Calu3 (cell line): ENCODE data around the gene PCCB. TPM values are rescaled to one million over a fixed set of nuclear protein-coding genes. Genes with fewer than 3 reads are reported as not detected.

Source experiments
- BruUV-seq: library from RNA; stranded (reverse); fragments of 400-500 nt; replicated peaks from 2 replicates; lab custom pipeline; 2021; lab: Mats Ljungman, UMichigan
- CTCF ChIA-PET: fragments of 300-600 bp; sonication (Branson Sonifier 250); formaldehyde crosslinking; loops from one replicate; lab custom pipeline; 2022; ENCODE audit warnings: antibody characterized with exemption; lab: Charles Lee
- DNase-seq: peaks from one replicate; pipeline ENCODE4 v3.0.0; 2022
- H3K27ac Mint-ChIP-seq: one replicate; pipeline ENCODE4 v1.8.0; 2022; ENCODE audit warnings: mixed read lengths; ENCODE audit not compliant: unreplicated experiment
- H3K27me3 Mint-ChIP-seq: one replicate; pipeline ENCODE4 v1.8.0; 2022; ENCODE audit warnings: mixed read lengths; ENCODE audit not compliant: unreplicated experiment
- H3K36me3 Mint-ChIP-seq: one replicate; pipeline ENCODE4 v1.8.0; 2022; ENCODE audit warnings: mild to moderate bottlenecking, moderate library complexity, mixed read lengths; ENCODE audit not compliant: insufficient read depth, unreplicated experiment
- H3K4me1 Mint-ChIP-seq: one replicate; pipeline ENCODE4 v1.8.0; 2022; ENCODE audit warnings: mild to moderate bottlenecking, low read depth, mixed read lengths; ENCODE audit not compliant: unreplicated experiment
- H3K4me3 Mint-ChIP-seq: one replicate; pipeline ENCODE4 v1.8.0; 2022; ENCODE audit warnings: mild to moderate bottlenecking, low read depth, moderate library complexity, mixed read lengths; ENCODE audit not compliant: unreplicated experiment
- H3K9me3 Mint-ChIP-seq: one replicate; pipeline ENCODE4 v1.8.0; 2022; ENCODE audit warnings: low read depth, mixed read lengths; ENCODE audit not compliant: unreplicated experiment
- intact Hi-C: fragments of 100-400 bp; cut with micrococcal nuclease; formaldehyde crosslinking; loops from one replicate; pipeline ENCODE4 v1.10.0; 2022; ENCODE audit not compliant: unreplicated experiment
- total RNA-seq: library from RNA; stranded (reverse); gene quantifications from 2 replicates; pipeline ENCODE4 v1.2.3, GENCODE V29; 2022
- TF ChIP-seq, protein P1 (sequence below): fragments of 200-600 bp; IDR thresholded peaks from one replicate; pipeline ENCODE4 v1.8.0; 2022; ENCODE audit warnings: antibody characterized with exemption; ENCODE audit not compliant: unreplicated experiment

Gene PCCB
- total RNA-seq, 1 experiment from 2014 or later: 52.3 TPM

DNA sequence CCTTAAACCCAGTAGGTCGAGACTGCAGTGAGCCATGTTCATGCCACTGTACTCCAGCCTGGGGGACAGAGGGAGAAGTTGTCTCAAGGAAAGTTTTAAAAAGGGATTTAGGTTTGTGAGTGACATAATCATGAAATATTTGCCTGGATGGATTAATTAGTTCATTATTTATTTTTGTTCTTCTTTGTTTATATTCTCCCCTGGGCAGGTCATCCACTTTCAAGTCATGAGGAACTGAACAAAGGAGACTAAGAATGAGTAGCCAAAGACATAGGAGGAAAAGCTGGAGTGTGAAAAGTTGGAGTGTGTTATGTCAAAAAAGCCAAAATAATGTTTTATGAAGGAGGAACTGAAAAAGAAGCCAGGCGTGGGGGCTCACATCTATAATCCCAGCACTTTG, 17.7 kb upstream of the PCCB start:
- Mint-ChIP-seq H3K27ac (no peak overlapping the region), H3K36me3 (no peaks in the 10 kb centered on the region), H3K4me3 (no peak overlapping the region), H3K27me3 (peaks cover 18% of the 10 kb centered on the region), H3K4me1 (no peaks in the 10 kb centered on the region), H3K9me3 (no peaks in the 10 kb centered on the region)
- DNase-seq: no peak
- intact Hi-C loops: no loop called here
- no TSS peak for BruUV-seq
- TF ChIP-seq, protein P1, sequence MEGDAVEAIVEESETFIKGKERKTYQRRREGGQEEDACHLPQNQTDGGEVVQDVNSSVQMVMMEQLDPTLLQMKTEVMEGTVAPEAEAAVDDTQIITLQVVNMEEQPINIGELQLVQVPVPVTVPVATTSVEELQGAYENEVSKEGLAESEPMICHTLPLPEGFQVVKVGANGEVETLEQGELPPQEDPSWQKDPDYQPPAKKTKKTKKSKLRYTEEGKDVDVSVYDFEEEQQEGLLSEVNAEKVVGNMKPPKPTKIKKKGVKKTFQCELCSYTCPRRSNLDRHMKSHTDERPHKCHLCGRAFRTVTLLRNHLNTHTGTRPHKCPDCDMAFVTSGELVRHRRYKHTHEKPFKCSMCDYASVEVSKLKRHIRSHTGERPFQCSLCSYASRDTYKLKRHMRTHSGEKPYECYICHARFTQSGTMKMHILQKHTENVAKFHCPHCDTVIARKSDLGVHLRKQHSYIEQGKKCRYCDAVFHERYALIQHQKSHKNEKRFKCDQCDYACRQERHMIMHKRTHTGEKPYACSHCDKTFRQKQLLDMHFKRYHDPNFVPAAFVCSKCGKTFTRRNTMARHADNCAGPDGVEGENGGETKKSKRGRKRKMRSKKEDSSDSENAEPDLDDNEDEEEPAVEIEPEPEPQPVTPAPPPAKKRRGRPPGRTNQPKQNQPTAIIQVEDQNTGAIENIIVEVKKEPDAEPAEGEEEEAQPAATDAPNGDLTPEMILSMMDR: no peak
- CTCF ChIA-PET: interaction anchor here (0.6 kb wide), 1 partner anchor 153 kb away, joined by 3 read pairs; no protein-coding TSS in a partner anchor

DNA sequence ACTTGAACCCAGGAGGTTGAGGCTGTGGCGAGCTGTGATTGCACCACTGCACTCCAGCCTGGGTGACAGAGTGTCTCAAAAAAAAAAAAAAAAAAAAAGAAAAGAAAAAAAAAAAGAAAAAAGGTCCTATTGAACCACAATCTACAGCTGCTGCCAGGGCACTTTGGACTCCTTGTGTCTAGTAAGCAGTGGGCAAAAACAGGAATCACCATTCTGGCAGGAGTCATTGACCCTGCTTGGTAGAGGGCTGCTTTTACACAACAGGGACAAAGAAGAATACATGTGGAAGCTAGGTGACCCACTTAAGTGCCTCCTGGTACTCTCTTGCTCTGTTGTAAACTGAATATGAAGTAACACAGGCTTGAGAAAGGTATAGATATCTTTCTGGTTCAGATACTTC, 14.6 kb upstream of the PCCB start:
- TF ChIP-seq, protein P1: no peak
- H3K27ac Mint-ChIP-seq: no peak overlapping the region
- no peaks in the 10 kb centered on the region for H3K9me3 Mint-ChIP-seq
- DNase-seq: no peak
- intact Hi-C loops: no loop called here
- H3K4me1 Mint-ChIP-seq: no peaks in the 10 kb centered on the region
- no TSS peak for BruUV-seq
- peaks cover 22% of the 10 kb centered on the region for H3K27me3 Mint-ChIP-seq
- H3K4me3 Mint-ChIP-seq: no peak overlapping the region
- H3K36me3 Mint-ChIP-seq: no peaks in the 10 kb centered on the region
- CTCF ChIA-PET: interaction anchor here (0.6 to 0.7 kb wide), 2 partner anchors 415 to 429 kb away, joined by 3 read pairs; no protein-coding TSS in a partner anchor

DNA sequence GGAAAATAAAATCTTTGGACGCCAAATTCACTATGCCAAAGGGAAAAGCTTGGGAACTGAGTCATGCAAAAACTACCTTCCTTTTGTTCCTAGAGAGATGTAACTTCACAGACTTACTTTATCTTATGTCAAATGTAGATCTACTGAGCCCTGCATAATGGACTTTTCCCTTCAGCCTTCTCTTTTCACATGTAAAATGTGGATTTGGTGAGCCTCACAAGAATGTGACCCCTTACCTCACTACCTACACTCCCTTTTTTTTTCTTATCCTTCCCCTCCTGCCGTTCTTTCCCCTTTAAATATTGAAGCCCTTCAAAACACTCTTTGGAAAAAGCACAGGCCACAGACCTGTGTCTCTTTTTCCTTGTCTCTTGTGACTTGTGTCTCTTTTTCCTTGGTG, 14.0 kb upstream of the PCCB start:
- intact Hi-C loops: no loop called here
- TF ChIP-seq, protein P1: no peak
- BruUV-seq: no TSS peak
- H3K9me3 Mint-ChIP-seq: no peaks in the 10 kb centered on the region
- H3K27me3 Mint-ChIP-seq: peaks cover 25% of the 10 kb centered on the region
- H3K27ac Mint-ChIP-seq: no peak overlapping the region
- no peaks in the 10 kb centered on the region for H3K36me3 Mint-ChIP-seq
- CTCF ChIA-PET: interaction anchor here (0.7 kb wide), 1 partner anchor 428 kb away, joined by 3 read pairs; no protein-coding TSS in a partner anchor
- no peak overlapping the region for H3K4me3 Mint-ChIP-seq
- no peaks in the 10 kb centered on the region for H3K4me1 Mint-ChIP-seq
- DNase-seq: no peak

DNA sequence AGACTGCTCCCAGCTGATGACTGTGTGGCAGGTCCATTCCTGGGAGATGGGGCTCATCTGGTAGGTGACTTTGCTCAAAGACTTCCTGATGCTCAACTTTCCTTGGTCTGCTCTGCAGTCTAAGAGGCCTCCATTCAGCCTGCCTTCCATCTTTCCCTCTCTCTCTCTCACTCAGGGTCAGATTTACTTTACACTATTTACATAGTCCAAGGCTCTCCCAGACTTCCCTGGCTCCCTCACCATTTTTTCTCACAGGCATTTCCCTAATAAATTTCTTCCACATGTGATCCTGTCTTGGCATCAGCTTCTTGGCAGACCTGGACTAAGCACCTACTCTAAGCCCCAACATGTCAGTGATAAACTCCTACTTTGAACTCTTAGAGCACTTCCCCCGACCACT, 13.0 kb upstream of the PCCB start:
- CTCF ChIA-PET: no interaction called here

More for the DNA sequence above, 13.0 kb upstream of the PCCB start:
- intact Hi-C loops: no loop called here
- no peak for DNase-seq
- H3K9me3 Mint-ChIP-seq: no peaks in the 10 kb centered on the region
- peaks cover 34% of the 10 kb centered on the region for H3K27me3 Mint-ChIP-seq
- TF ChIP-seq, protein P1: no peak
- BruUV-seq: no TSS peak
- no peaks in the 10 kb centered on the region for H3K36me3 Mint-ChIP-seq
- H3K27ac Mint-ChIP-seq: no peak overlapping the region
- no peak overlapping the region for H3K4me3 Mint-ChIP-seq
- H3K4me1 Mint-ChIP-seq: no peaks in the 10 kb centered on the region
